HepG2 (cell line): ENCODE data around the gene CNNM3. TPM values are rescaled to one million over a fixed set of nuclear protein-coding genes. Genes with fewer than 3 reads are reported as not detected.

Source experiments
- ATAC-seq: fragments of 200-7000 bp; cut with Tn5 transposase; 3 replicates; pipeline ENCODE4 v1.9.1; 2020; ENCODE audit warnings: mild to moderate bottlenecking, moderate library complexity
- BruUV-seq: library from RNA; stranded (reverse); fragments of 400-500 nt; replicated peaks from 2 replicates; lab custom pipeline; 2021; lab: Mats Ljungman, UMichigan
- CTCF ChIA-PET: fragments of 300-600 bp; formaldehyde crosslinking; extraction: SDS; loops from one replicate; lab custom pipeline; 2021; ENCODE audit warnings: low total read pairs, inconsistent platforms, low intra/inter-chr PET ratio; lab: Yijun Ruan, JAX
- POLR2A ChIA-PET: fragments of 350-600 bp; sonication (Branson Sonifier 250); formaldehyde crosslinking; loops from one replicate; lab custom pipeline; 2020; ENCODE audit warnings: antibody characterized with exemption, inconsistent platforms; lab: Yijun Ruan, JAX
- DNase-seq: peaks from one replicate; pipeline ENCODE4 v3.0.0-alpha.2; 2015; ENCODE audit warnings: low spot score
- FAIRE-seq: peaks from 3 replicates; lab custom pipeline; 2011; peaks lifted over from hg19 to GRCh38; lab: Jason Lieb, UNC
- H2AFZ ChIP-seq: one replicate; pipeline ENCODE4 v1.6.1; 2011; ENCODE audit warnings: low read length, inconsistent platforms
- H3K27ac ChIP-seq: fragments of 300-600 bp; 3 replicates; pipeline ENCODE4 v1.8.0; 2011; ENCODE audit warnings: mixed run types, mild to moderate bottlenecking, mixed read lengths, low read length, inconsistent platforms; ENCODE audit not compliant: insufficient read depth; ENCODE audit errors: extremely low read length
- H3K27me3 ChIP-seq, 2 experiments: fragments of 200-600 bp in 1 of 2; 2 replicates in 1 of 2; 3 replicates in 1 of 2; pipeline versions ENCODE4 v1.6.0 to v1.8.0; 2011; ENCODE audit warnings: low read length in 2 of 2, mild to moderate bottlenecking in 2 of 2, moderate library complexity in 2 of 2, inconsistent platforms in 1 of 2; ENCODE audit not compliant: insufficient read depth in 2 of 2, control insufficient read depth in 1 of 2
- H3K36me3 ChIP-seq, 2 experiments: fragments of 200-600 bp in 1 of 2; replicated peaks in 1 of 2; 2 replicates in 1 of 2; 3 replicates in 1 of 2; pipeline versions ENCODE4 v1.5.1 to v1.8.0; 2011; ENCODE audit warnings: low read length in 2 of 2, inconsistent platforms in 1 of 2; ENCODE audit not compliant: insufficient read depth in 2 of 2, control insufficient read depth in 1 of 2
- H3K4me1 ChIP-seq: 2 replicates; pipeline ENCODE4 v1.5.1; 2012; ENCODE audit warnings: low read length, inconsistent platforms; ENCODE audit not compliant: insufficient read depth
- H3K4me2 ChIP-seq: 2 replicates; pipeline ENCODE4 v1.6.0; 2011; ENCODE audit warnings: low read depth, low read length, inconsistent platforms
- H3K4me3 ChIP-seq, 3 experiments: fragments of 200-600 bp in 1 of 3; sonication (generic), shearing (Covaris generic) in 1 of 3; replicated peaks in 1 of 3; 2 replicates each; pipeline ENCODE4 v1.5.1; 2011 to 2016; ENCODE audit warnings: low read length in 3 of 3, inconsistent platforms in 2 of 3, low read depth in 2 of 3, mild to moderate bottlenecking in 2 of 3, control low read depth in 1 of 3, mixed read lengths in 1 of 3; ENCODE audit not compliant: insufficient read depth in 1 of 3
- H3K79me2 ChIP-seq: one replicate; pipeline ENCODE4 v1.6.1; 2011; ENCODE audit warnings: low read length, inconsistent platforms; ENCODE audit not compliant: insufficient read depth
- H3K9ac ChIP-seq: 2 replicates; pipeline ENCODE4 v1.6.0; 2011; ENCODE audit warnings: mild to moderate bottlenecking, low read depth, low read length, inconsistent platforms; ENCODE audit not compliant: insufficient read depth
- H3K9me3 ChIP-seq: 2 replicates; pipeline ENCODE4 v1.5.1; 2012; ENCODE audit warnings: mild to moderate bottlenecking, low read length
- H4K20me1 ChIP-seq: 2 replicates; pipeline ENCODE4 v1.6.0; 2011; ENCODE audit warnings: inconsistent platforms, mild to moderate bottlenecking, low read length, moderate library complexity; ENCODE audit not compliant: insufficient read depth
- AGO2 ChIP-seq: fragments of 200-400 bp; formaldehyde crosslinking; optimal IDR thresholded peaks from 2 replicates; pipeline ENCODE3; 2017; ENCODE audit warnings: mild to moderate bottlenecking, low read depth, low read length, moderate library complexity
- BORCS8-MEF2B ChIP-seq: sonication (generic); formaldehyde crosslinking; IDR thresholded peaks from 2 replicates; pipeline ENCODE4 v1.8.0; 2022; ENCODE audit warnings: mild to moderate bottlenecking, missing genetic modification reagents
- POLR2A ChIP-seq, 2 experiments: IDR thresholded peaks; 2 replicates each; pipeline ENCODE4 v1.6.1; 2011; ENCODE audit warnings: low read depth in 2 of 2, low read length in 2 of 2, mild to moderate bottlenecking in 1 of 2, moderate library complexity in 1 of 2; ENCODE audit not compliant: insufficient read depth in 1 of 2
- RBM22 ChIP-seq: fragments of 200-400 bp; formaldehyde crosslinking; optimal IDR thresholded peaks from 2 replicates; pipeline ENCODE3; 2017; ENCODE audit warnings: mild to moderate bottlenecking, low read length, moderate library complexity
- REPIN1 ChIP-seq: sonication (generic); formaldehyde crosslinking; IDR thresholded peaks from 2 replicates; pipeline ENCODE4 v1.8.0; 2022; ENCODE audit warnings: missing genetic modification reagents, low read depth, mild to moderate bottlenecking, borderline replicate concordance
- TMF1 ChIP-seq: sonication (generic); formaldehyde crosslinking; IDR thresholded peaks from 2 replicates; pipeline ENCODE4 v1.8.1; 2022; ENCODE audit warnings: low read depth, missing genetic modification reagents
- ZNF180 ChIP-seq: sonication (generic); formaldehyde crosslinking; IDR thresholded peaks from 2 replicates; pipeline ENCODE4 v1.4.0; 2020; ENCODE audit warnings: low read depth, missing genetic modification reagents, borderline replicate concordance
- ZNF790 ChIP-seq: sonication (generic); formaldehyde crosslinking; IDR thresholded peaks from 2 replicates; pipeline ENCODE4 v1.8.0; 2022; ENCODE audit warnings: missing genetic modification reagents, mild to moderate bottlenecking, borderline replicate concordance
- WGBS: methylation state at CpG from one replicate; pipeline ENCODE4 v1.1.6; 2017; ENCODE audit warnings: low lambda C conversion rate; 5-methylcytosine and 5-hydroxymethylcytosine counted together
- in situ Hi-C: cut with HindIII; loops from 2 replicates; pipeline ENCODE4 v1.10.0; 2017; ENCODE audit warnings: low pct_unique_long_range_greater_than_20kb; ENCODE audit not compliant: extremely low pct_ligation_motif_present
- intact Hi-C: fragments of 100-400 bp; cut with micrococcal nuclease; formaldehyde crosslinking; loops from one replicate; pipeline ENCODE4 v1.10.0; 2022; ENCODE audit not compliant: unreplicated experiment
- polyA plus RNA-seq, 8 experiments: library from polyadenylated mRNA; depleted of rRNA in 3 of 8; stranded (reverse) in 7 of 8; unstranded in 1 of 8; fragments of >200 nt; fragmentation: Illumina TruSeq in 4 of 8; extraction: Trizol in 4 of 8; gene quantifications; 2 replicates each; pipeline versions ENCODE4 v1.2.1 to v1.2.3, GENCODE V29; 2011 to 2016; ENCODE audit warnings: low read depth in 4 of 8, missing spikeins in 1 of 8, mixed read lengths in 1 of 8; ENCODE audit not compliant: insufficient read depth in 1 of 8
- total RNA-seq, 5 experiments: library from RNA; depleted of rRNA; stranded (reverse); fragments of >200 nt; fragmentation: Illumina TruSeq; extraction: Trizol; gene quantifications; 2 replicates each; pipeline ENCODE4 v1.2.3, GENCODE V29; 2016; ENCODE audit warnings: low read depth in 1 of 5

The CNNM3 gene
- total and polyA plus RNA-seq, 2 of the 13 experiments (the other 11 are each of a cell fraction or from before 2014, with no cell fraction given) = 21.2 to 27.9 TPM

- H3K4me3 ChIP-seq = no peak overlapping the region
- H3K36me3 ChIP-seq = peaks cover 52 to 65% of the 10 kb centered on the region in 2 experiments
- DNase-seq = no peak
- H2AFZ ChIP-seq = no peak overlapping the region
- no peaks in the 10 kb centered on the region for H3K9me3 ChIP-seq
- peak; percentile 25 for ATAC-seq
- H3K4me1 ChIP-seq = no peaks in the 10 kb centered on the region
- TF ChIP-seq AGO2 = peak; percentile 72
- TF ChIP-seq REPIN1 (CRISPR knock-in tag) = 0 out of 2 replicates have a peak, but pooled peaks have one; percentile 26
- TF ChIP-seq BORCS8-MEF2B (CRISPR knock-in tag) = 0 out of 2 replicates have a peak, but pooled peaks have one; percentile 25
- TF ChIP-seq TMF1 (CRISPR knock-in tag) = 0 out of 2 replicates have a peak, but pooled peaks have one; percentile 15
- no peak for TF ChIP-seq ZNF790 (CRISPR knock-in tag)
- TF ChIP-seq POLR2A (IDR thresholded peaks at IDR 0.05; ENCODE audit: insufficient read depth in 1 of 2, low read depth in 2 of 2, low read length in 2 of 2) = 0 out of 4 replicates have a peak, but pooled peaks of 1 of the 2 experiments have one; percentile 19
- TF ChIP-seq ZNF180 = no peak
- TF ChIP-seq RBM22 = peak; percentile 70
- TF ChIP-seq, all 625 proteins: peak for 6
- ChIA-PET CTCF (no interaction called here), POLR2A (interaction anchor here (1.1 kb wide), 1 partner anchor 9 kb away, joined by 3 read pairs; no protein-coding TSS in a partner anchor)
- intact Hi-C loops = no loop called here
- WGBS = 94% methylated on average over 18 of the region's 18 CpGs
- no peak overlapping the region for H3K9ac ChIP-seq
- H4K20me1 ChIP-seq = peaks cover 8% of the 10 kb centered on the region; the same call in 1 of the 2 replicates
- no peaks in the 10 kb centered on the region for H3K27me3 ChIP-seq
- no peak for FAIRE-seq
- no peak overlapping the region for H3K27ac ChIP-seq
- no peaks in the 10 kb centered on the region for H3K79me2 ChIP-seq
- H3K4me2 ChIP-seq = no peak overlapping the region
- in situ Hi-C loops = no loop called here
- BruUV-seq = no TSS peak
Observed at GRCh38 chr2:96832754-96833507, 16.9 kb downstream of the CNNM3 start.
